ENCODE data around the gene TMCO2. TPM values are rescaled to one million over a fixed set of nuclear protein-coding genes. Genes with fewer than 3 reads are reported as not detected.

The TMCO2 gene
- polyA plus RNA-seq, 5 donors, result not detected

Other genes with a start within 250 kb of the TMCO2 start
- 100 to 1,000 TPM; 149 to 170 (median 166) TPM for gene CAP1, start 207.2 kb upstream of the TMCO2 start, polyA plus RNA-seq (ENCODE audit: insufficient read depth in 1 of 5, insufficient read length in 5 of 5, low replicate concordance in 1 of 5)
- 100 to 1,000 TPM in 3 of 5 donors, 10 to 100 TPM in 2; 84.4 to 117 (median 101) TPM for gene PPT1, start 150.7 kb upstream of the TMCO2 start, polyA plus RNA-seq (ENCODE audit: insufficient read depth in 1 of 5, insufficient read length in 5 of 5, low replicate concordance in 1 of 5)
- gene RLF, start 86.5 kb upstream of the TMCO2 start, polyA plus RNA-seq (ENCODE audit: insufficient read depth in 1 of 5, insufficient read length in 5 of 5, low replicate concordance in 1 of 5), result 10 to 100 TPM; 18.0 to 33.8 (median 25.6) TPM
- gene ZMPSTE24, start 10.3 kb downstream of the TMCO2 start, polyA plus RNA-seq (ENCODE audit: insufficient read depth in 1 of 5, insufficient read length in 5 of 5, low replicate concordance in 1 of 5), result 10 to 100 TPM; 39.8 to 56.5 (median 44.4) TPM
- 10 to 100 TPM; 17.6 to 34.6 (median 21.9) TPM for gene COL9A2, start 69.3 kb downstream of the TMCO2 start, polyA plus RNA-seq (ENCODE audit: insufficient read depth in 1 of 5, insufficient read length in 5 of 5, low replicate concordance in 1 of 5)
- 10 to 100 TPM; 22.5 to 26.8 (median 23.7) TPM for gene SMAP2, start 125.8 kb downstream of the TMCO2 start, polyA plus RNA-seq (ENCODE audit: insufficient read depth in 1 of 5, insufficient read length in 5 of 5, low replicate concordance in 1 of 5)
- gene ZFP69B, start 202.5 kb downstream of the TMCO2 start, polyA plus RNA-seq (ENCODE audit: insufficient read depth in 1 of 5, insufficient read length in 5 of 5, low replicate concordance in 1 of 5), result 1 to 10 TPM; 5.1 to 7.5 (median 5.8) TPM
- 10 to 100 TPM in 2 of 5 donors, 1 to 10 TPM in 3; 7.4 to 11.7 (median 9.1) TPM for gene ZFP69, start 229.4 kb downstream of the TMCO2 start, polyA plus RNA-seq (ENCODE audit: insufficient read depth in 1 of 5, insufficient read length in 5 of 5, low replicate concordance in 1 of 5)

Data from right lung (tissue), 5 donors.